HEK293 (cell line): ENCODE data around the gene SHMT2.

Experiments used
- CTCF ChIP-seq: fragments of 450-650 bp; formaldehyde crosslinking; IDR thresholded peaks from 2 replicates; pipeline ENCODE4 v1.5.1; 2016; ENCODE audit warnings: missing biosample characterization, missing genetic modification characterization
- INSM2 ChIP-seq: fragments of 450-650 bp; formaldehyde crosslinking; IDR thresholded peaks from 2 replicates; pipeline ENCODE4 v1.5.1; 2016; ENCODE audit warnings: missing biosample characterization, missing genetic modification characterization
- PRDM10 ChIP-seq: fragments of 450-650 bp; formaldehyde crosslinking; IDR thresholded peaks from 2 replicates; pipeline ENCODE4 v1.5.1; 2016; ENCODE audit warnings: missing biosample characterization, missing genetic modification characterization
- PRDM2 ChIP-seq: fragments of 450-650 bp; formaldehyde crosslinking; IDR thresholded peaks from 2 replicates; pipeline ENCODE4 v1.5.1; 2016; ENCODE audit warnings: missing biosample characterization, missing genetic modification characterization, borderline replicate concordance
- YY2 ChIP-seq: fragments of 450-650 bp; formaldehyde crosslinking; IDR thresholded peaks from 2 replicates; pipeline ENCODE4 v1.5.1; 2016; ENCODE audit warnings: missing biosample characterization, missing genetic modification characterization
- ZBTB10 ChIP-seq: fragments of 450-650 bp; formaldehyde crosslinking; IDR thresholded peaks from 2 replicates; pipeline ENCODE4 v1.5.1; 2016; ENCODE audit warnings: missing biosample characterization, missing genetic modification characterization
- ZBTB21 ChIP-seq: fragments of 450-650 bp; formaldehyde crosslinking; IDR thresholded peaks from 2 replicates; pipeline ENCODE4 v1.5.1; 2017; ENCODE audit warnings: missing biosample characterization, missing genetic modification characterization
- ZBTB26 ChIP-seq: fragments of 450-650 bp; formaldehyde crosslinking; optimal IDR thresholded peaks from 2 replicates; pipeline ENCODE3; 2016; ENCODE audit warnings: missing biosample characterization, mild to moderate bottlenecking, missing genetic modification characterization
- ZNF140 ChIP-seq: fragments of 450-650 bp; formaldehyde crosslinking; IDR thresholded peaks from 2 replicates; pipeline ENCODE4 v1.5.1; 2016; ENCODE audit warnings: missing biosample characterization, missing genetic modification characterization
- ZNF146 ChIP-seq: fragments of 450-650 bp; formaldehyde crosslinking; IDR thresholded peaks from 2 replicates; pipeline ENCODE4 v1.5.1; 2016; ENCODE audit warnings: missing biosample characterization, missing genetic modification characterization
- ZNF214 ChIP-seq: fragments of 450-650 bp; formaldehyde crosslinking; IDR thresholded peaks from 2 replicates; pipeline ENCODE4 v1.5.1; 2017; ENCODE audit warnings: missing biosample characterization, mild to moderate bottlenecking, missing genetic modification characterization, borderline replicate concordance
- ZNF26 ChIP-seq: fragments of 450-650 bp; formaldehyde crosslinking; IDR thresholded peaks from 2 replicates; pipeline ENCODE4 v1.5.1; 2016; ENCODE audit warnings: missing biosample characterization, missing genetic modification characterization
- ZNF266 ChIP-seq: fragments of 450-650 bp; formaldehyde crosslinking; IDR thresholded peaks from 2 replicates; pipeline ENCODE4 v1.5.1; 2016; ENCODE audit warnings: missing biosample characterization, missing genetic modification characterization, low read depth
- ZNF335 ChIP-seq: fragments of 450-650 bp; formaldehyde crosslinking; conservative IDR thresholded peaks from 2 replicates; pipeline ENCODE4 v1.5.1; 2016; ENCODE audit warnings: missing biosample characterization, missing genetic modification characterization
- ZNF549 ChIP-seq: fragments of 450-650 bp; IDR thresholded peaks from 2 replicates; pipeline ENCODE4 v1.5.1; 2018; ENCODE audit warnings: missing biosample characterization, missing genetic modification characterization, mild to moderate bottlenecking, inconsistent platforms, moderate library complexity
- ZNF610 ChIP-seq: fragments of 450-650 bp; formaldehyde crosslinking; IDR thresholded peaks from 2 replicates; pipeline ENCODE4 v1.5.1; 2016; ENCODE audit warnings: missing biosample characterization, missing genetic modification characterization, borderline replicate concordance
- ZNF621 ChIP-seq: fragments of 450-650 bp; formaldehyde crosslinking; IDR thresholded peaks from 2 replicates; pipeline ENCODE4 v1.5.1; 2017; ENCODE audit warnings: missing biosample characterization, missing genetic modification characterization
- ZNF707 ChIP-seq: fragments of 450-650 bp; formaldehyde crosslinking; IDR thresholded peaks from 2 replicates; pipeline ENCODE4 v1.5.1; 2016; ENCODE audit warnings: missing biosample characterization, missing genetic modification characterization
- ZNF791 ChIP-seq: fragments of 450-650 bp; formaldehyde crosslinking; IDR thresholded peaks from 2 replicates; pipeline ENCODE4 v1.5.1; 2016; ENCODE audit warnings: missing biosample characterization, missing genetic modification characterization
- ZNF843 ChIP-seq: fragments of 450-650 bp; formaldehyde crosslinking; IDR thresholded peaks from 2 replicates; pipeline ENCODE4 v1.5.1; 2016; ENCODE audit warnings: missing biosample characterization, missing genetic modification characterization

The SHMT2 gene

GRCh38 chr12:57243521-57244311 is 14.2 kb downstream of the SHMT2 start (continued):
- TF ChIP-seq PRDM10 (tag by site-specific recombination) = peak; percentile 83
- TF ChIP-seq ZNF146 (tag by site-specific recombination) = no peak
- no peak for TF ChIP-seq ZBTB21 (tag by site-specific recombination)
- TF ChIP-seq ZNF549 (tag by site-specific recombination) = no peak
- TF ChIP-seq ZNF140 (tag by site-specific recombination) = no peak
- TF ChIP-seq PRDM2 (tag by site-specific recombination) = no peak
- TF ChIP-seq ZNF610 (tag by site-specific recombination) = no peak
- peak; percentile 73 for TF ChIP-seq ZBTB10 (tag by site-specific recombination)
- no peak for TF ChIP-seq INSM2 (tag by site-specific recombination)
- peak; percentile 81 for TF ChIP-seq CTCF (tag by site-specific recombination)
- peak; percentile 32 for TF ChIP-seq ZNF335 (tag by site-specific recombination)
- TF ChIP-seq YY2 = no peak
- TF ChIP-seq ZBTB26 (tag by site-specific recombination) = peak; percentile 31
- no peak for TF ChIP-seq ZNF621
- TF ChIP-seq ZNF26 (tag by site-specific recombination) = no peak
- no peak for TF ChIP-seq ZNF214
- TF ChIP-seq ZNF791 (tag by site-specific recombination) = no peak
- TF ChIP-seq ZNF266 (tag by site-specific recombination) = no peak
- no peak for TF ChIP-seq ZNF707 (tag by site-specific recombination)
- TF ChIP-seq ZNF843 (tag by site-specific recombination) = no peak
